HG03045 (cell line): Measurements from ENCODE around the gene TSC22D4.
"Not testable (repeated sequence)": the region's sequence is repeated elsewhere in the genome, so short reads cannot be mapped to it uniquely, and the experiment has no call there.

Source experiments
- ATAC-seq: cut with Tn5 transposase; IDR thresholded peaks from one replicate; pipeline ENCODE4 v1.9.1; 2021; ENCODE audit warnings: mild to moderate bottlenecking, moderate library complexity; ENCODE audit not compliant: unreplicated experiment

TSC22D4 gene

GRCh38 chr7:100478958-100479660 is at the start of gene TSC22D4:
Gene TSC22D4 (minus strand): TSS chr7:100479214. CDS start chr7:100478038, 1,176 bp downstream.
- ATAC-seq, result peak; percentile 52

GRCh38 chr7:100528108-100528866 is 49.3 kb upstream of the TSC22D4 start:
- not testable (repeated sequence) for ATAC-seq

- not testable (repeated sequence) for ATAC-seq
These were observed 44.2 kb upstream of the TSC22D4 start for GRCh38 chr7:100523192-100523591.

GRCh38 chr7:100521909-100522593 is 43.0 kb upstream of the TSC22D4 start:
- ATAC-seq, result not testable (repeated sequence)

- no peak for ATAC-seq
These were observed 42.1 kb upstream of the TSC22D4 start for GRCh38 chr7:100521076-100521475.

- ATAC-seq, result no peak
These were observed 41.1 kb upstream of the TSC22D4 start for GRCh38 chr7:100520138-100520537.

- ATAC-seq, result no peak
These were observed 40.6 kb upstream of the TSC22D4 start for GRCh38 chr7:100519580-100519979.

GRCh38 chr7:100517305-100517704 is 38.3 kb upstream of the TSC22D4 start:
- ATAC-seq, result no peak

- ATAC-seq, result no peak
These were observed 37.3 kb upstream of the TSC22D4 start for GRCh38 chr7:100516135-100516812.

- no peak for ATAC-seq
These were observed 36.1 kb upstream of the TSC22D4 start for GRCh38 chr7:100515072-100515532.

GRCh38 chr7:100513212-100513810 is 34.3 kb upstream of the TSC22D4 start:
- no peak for ATAC-seq

GRCh38 chr7:100510437-100511239 is 31.6 kb upstream of the TSC22D4 start:
- no peak for ATAC-seq

- no peak for ATAC-seq
These were observed 30.2 kb upstream of the TSC22D4 start for GRCh38 chr7:100509231-100509630.

GRCh38 chr7:100506356-100506923 is 27.4 kb upstream of the TSC22D4 start:
- no peak for ATAC-seq

- no peak for ATAC-seq
These were observed 26.0 kb upstream of the TSC22D4 start for GRCh38 chr7:100504887-100505611.

GRCh38 chr7:100504031-100504430 is 25.0 kb upstream of the TSC22D4 start:
- ATAC-seq, result not testable (repeated sequence)

- ATAC-seq, result not testable (repeated sequence)
These were observed 21.7 kb upstream of the TSC22D4 start for GRCh38 chr7:100500743-100501142.

GRCh38 chr7:100496509-100496908 is 17.5 kb upstream of the TSC22D4 start:
- no peak for ATAC-seq
